Fibroblast of lung (primary cell): ENCODE data around the gene NEURL1.

Source experiments
- CTCF ChIP-seq, 2 donors: IDR thresholded peaks in 1 of 2; conservative IDR thresholded peaks in 1 of 2; 1 replicate in 1 of 2; 2 replicates in 1 of 2; pipeline ENCODE4 v1.5.1; 2011 to 2012; ENCODE audit warnings: low read length in 2 of 2, control low read depth in 1 of 2, inconsistent platforms in 1 of 2, low read depth in 1 of 2, mild to moderate bottlenecking in 1 of 2
- EZH2 ChIP-seq: IDR thresholded peaks from 2 replicates; pipeline ENCODE4 v1.5.1; 2012; ENCODE audit warnings: low read length, control low read depth, mild to moderate bottlenecking; ENCODE audit errors: missing control alignments

- TF ChIP-seq EZH2 (no peak), CTCF (conservative IDR thresholded peaks at IDR 0.05 in 1 of 2, IDR thresholded peaks at IDR 0.05 in 1 of 2; ENCODE audit: low read depth in 1 of 2, low read length in 2 of 2) (no peak)
These were observed 63.0 kb downstream of the NEURL1 start for GRCh38 chr10:103556383-103557007.
